Measurements from ENCODE around the gene UPK2.
A peak's percentile ranks its signal among the peaks of the same experiment; 100 is the strongest.

DNA sequence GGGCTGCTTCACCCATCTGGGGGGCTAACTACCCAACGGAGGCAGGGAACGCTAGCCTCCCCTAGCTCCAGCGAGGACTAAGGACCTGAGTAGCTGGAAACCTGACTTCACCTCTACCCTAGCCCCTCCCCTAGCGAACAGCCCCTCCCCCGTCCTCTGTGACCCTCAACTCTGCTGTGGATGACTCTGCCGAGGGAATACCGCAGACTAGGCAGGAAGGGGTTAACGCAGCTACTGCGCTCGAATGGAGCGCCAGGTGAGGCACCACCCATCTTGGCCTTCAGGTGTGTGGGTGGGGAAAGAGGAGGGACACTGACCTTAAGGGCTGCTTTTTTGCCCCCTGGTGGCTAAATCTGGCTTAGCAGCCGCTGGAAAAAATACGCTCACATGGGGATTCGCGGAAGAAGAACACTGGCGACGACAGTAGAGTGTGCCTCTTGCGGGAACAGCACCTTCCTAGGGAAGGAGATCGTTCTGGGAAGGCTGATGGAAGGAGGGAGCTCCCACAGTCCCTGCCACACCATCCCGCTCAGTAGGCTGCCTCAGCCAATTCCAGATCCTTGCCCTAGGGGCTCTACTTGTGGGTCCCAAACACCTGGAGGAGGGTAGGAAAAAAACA lies 25.9 kb upstream of the UPK2 start:
- TF ChIP-seq, protein P1, sequence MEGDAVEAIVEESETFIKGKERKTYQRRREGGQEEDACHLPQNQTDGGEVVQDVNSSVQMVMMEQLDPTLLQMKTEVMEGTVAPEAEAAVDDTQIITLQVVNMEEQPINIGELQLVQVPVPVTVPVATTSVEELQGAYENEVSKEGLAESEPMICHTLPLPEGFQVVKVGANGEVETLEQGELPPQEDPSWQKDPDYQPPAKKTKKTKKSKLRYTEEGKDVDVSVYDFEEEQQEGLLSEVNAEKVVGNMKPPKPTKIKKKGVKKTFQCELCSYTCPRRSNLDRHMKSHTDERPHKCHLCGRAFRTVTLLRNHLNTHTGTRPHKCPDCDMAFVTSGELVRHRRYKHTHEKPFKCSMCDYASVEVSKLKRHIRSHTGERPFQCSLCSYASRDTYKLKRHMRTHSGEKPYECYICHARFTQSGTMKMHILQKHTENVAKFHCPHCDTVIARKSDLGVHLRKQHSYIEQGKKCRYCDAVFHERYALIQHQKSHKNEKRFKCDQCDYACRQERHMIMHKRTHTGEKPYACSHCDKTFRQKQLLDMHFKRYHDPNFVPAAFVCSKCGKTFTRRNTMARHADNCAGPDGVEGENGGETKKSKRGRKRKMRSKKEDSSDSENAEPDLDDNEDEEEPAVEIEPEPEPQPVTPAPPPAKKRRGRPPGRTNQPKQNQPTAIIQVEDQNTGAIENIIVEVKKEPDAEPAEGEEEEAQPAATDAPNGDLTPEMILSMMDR (IDR thresholded peaks at IDR 0.05; ENCODE audit: low read length): peak; percentile 75
- TF ChIP-seq EZH2 (IDR thresholded peaks at IDR 0.05; ENCODE audit: borderline replicate concordance, low read length): no peak

Measured in OCI-LY1 (cell line).